GM12873 (cell line): Measurements from ENCODE around the gene KDM7A.

Experiments
- TF ChIP-seq, protein P1 (sequence below): IDR thresholded peaks from 2 replicates; pipeline ENCODE4 v1.5.1; 2012; ENCODE audit warnings: low read depth, mild to moderate bottlenecking, moderate library complexity, low read length, control low read depth; ENCODE audit not compliant: insufficient read depth; ENCODE audit errors: missing control alignments

KDM7A gene

DNA sequence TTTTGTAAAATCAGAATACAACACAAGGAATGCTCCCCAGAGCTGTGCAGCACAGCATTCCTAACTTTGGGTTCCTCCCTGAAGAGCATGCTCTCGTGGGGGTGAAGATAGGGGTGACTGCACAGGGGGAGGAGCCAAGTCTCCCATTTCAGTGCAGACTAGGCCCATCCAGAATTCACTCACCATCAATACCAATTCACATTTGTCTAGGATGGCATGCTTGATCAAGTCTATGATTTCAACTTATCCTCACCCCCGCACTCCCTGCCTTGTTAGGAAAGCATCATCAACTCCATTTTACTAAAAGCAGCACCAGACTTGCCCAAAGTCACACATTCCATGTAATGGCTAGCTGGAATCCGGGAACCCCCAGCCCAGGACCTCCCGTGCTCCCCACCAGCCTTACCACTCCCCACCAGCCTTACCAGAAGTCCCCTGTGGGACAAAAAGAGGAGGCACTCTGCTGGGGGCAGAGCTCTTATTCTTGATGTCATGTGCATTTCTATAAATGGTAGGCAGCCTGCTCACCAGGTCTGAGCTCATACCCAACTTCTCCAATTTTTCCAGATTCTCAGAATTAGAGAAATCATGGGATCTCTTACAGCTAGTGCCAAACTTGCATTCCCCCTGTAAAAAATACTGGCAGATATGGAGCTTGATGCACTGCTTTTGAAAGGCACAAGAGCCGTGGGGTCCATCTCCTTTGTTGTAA is 120.2 kb downstream of the KDM7A start:
- TF ChIP-seq, protein P1, sequence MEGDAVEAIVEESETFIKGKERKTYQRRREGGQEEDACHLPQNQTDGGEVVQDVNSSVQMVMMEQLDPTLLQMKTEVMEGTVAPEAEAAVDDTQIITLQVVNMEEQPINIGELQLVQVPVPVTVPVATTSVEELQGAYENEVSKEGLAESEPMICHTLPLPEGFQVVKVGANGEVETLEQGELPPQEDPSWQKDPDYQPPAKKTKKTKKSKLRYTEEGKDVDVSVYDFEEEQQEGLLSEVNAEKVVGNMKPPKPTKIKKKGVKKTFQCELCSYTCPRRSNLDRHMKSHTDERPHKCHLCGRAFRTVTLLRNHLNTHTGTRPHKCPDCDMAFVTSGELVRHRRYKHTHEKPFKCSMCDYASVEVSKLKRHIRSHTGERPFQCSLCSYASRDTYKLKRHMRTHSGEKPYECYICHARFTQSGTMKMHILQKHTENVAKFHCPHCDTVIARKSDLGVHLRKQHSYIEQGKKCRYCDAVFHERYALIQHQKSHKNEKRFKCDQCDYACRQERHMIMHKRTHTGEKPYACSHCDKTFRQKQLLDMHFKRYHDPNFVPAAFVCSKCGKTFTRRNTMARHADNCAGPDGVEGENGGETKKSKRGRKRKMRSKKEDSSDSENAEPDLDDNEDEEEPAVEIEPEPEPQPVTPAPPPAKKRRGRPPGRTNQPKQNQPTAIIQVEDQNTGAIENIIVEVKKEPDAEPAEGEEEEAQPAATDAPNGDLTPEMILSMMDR, result no peak

DNA sequence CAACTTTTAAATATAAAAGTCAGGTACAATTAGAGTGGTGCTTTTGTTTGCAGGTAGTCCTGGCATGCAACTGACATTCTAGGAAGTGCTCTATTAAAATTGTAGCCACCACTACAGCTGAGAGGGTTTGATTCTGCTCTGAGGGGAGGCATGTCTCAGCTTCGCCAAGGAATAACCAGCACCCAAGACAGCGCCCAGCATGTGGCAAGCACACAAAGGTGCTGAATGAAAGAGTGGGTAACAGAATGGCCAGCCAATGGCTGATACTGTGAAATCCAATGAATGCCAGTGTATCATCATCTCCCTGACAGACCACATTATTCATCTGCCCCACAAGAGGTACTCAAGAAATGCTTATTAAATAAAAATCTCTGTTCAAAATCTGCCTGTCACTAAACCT is 121.0 kb downstream of the KDM7A start:
- TF ChIP-seq, protein P1, result no peak

DNA sequence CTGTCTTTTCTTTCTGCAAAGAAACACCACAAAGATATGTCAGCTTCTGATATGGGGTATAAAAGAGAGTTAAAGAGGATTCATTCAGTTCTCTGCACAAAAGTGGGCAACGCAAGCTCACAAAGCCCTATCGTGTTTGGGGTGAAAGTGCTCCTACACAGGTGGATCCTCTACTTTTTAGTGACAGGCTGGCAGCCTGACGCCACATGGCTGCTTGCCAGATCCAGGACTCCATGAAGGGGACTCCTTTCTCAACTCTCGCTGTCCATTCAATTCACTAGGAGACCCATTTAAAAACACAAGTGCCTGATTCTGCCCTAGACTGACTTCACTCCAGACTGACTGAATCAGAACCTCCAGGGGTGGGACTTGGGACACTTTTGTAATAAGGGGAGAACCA is 122.0 kb downstream of the KDM7A start:
- TF ChIP-seq, protein P1, result no peak

DNA sequence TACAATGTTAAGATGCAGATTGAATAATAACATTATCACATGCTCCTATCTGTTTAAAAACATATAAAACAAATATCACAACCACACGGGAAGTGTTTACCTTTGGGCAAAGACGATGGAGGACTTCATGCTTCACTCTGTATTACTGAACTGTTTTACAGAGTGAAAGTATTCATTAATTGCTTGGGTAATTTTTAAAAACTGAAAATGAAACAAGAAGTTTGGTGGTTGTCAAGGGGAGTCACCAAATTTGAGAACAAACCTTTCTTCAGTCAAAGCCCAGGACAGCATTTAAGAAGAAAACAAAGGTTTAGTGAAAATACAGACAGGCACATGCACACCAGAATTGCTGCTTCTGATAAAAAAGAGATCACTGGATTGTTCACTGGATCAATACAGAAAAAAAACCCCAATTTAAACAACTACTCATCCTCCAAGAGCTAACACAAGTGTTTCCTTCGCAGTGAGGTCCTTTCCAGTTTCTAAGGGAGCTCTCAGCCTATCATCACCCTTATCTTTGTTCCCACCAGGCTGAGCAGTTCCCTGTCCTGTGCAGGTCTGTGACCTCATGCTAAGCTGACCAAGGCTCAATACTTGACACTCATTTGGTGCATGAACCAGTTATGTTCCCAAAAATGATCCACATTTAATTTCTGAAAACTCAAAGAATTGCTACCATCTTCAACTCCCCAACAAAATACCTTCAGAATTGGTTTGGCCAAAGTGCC is 122.8 kb downstream of the KDM7A start:
- TF ChIP-seq, protein P1, result no peak

DNA sequence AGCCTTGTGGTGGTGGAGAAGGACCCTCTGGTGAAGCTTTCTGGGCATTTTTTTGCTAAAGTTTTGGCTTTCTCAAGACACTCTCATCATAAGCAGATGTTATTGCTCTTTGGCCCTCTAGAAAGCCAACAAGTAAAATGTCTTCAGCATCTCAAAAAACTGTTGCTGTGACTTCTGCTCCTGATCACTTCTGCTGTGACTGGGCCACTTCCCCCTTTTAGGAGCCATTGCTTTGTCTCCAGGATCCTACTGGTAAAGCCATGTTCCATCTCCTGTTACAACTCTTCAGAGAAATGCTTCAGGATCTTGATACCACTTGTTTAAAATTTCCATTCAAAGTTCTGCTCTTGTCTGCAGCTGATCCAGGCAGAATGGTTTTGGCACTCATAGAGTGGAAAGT is 125.0 kb downstream of the KDM7A start:
- TF ChIP-seq, protein P1, result no peak

DNA sequence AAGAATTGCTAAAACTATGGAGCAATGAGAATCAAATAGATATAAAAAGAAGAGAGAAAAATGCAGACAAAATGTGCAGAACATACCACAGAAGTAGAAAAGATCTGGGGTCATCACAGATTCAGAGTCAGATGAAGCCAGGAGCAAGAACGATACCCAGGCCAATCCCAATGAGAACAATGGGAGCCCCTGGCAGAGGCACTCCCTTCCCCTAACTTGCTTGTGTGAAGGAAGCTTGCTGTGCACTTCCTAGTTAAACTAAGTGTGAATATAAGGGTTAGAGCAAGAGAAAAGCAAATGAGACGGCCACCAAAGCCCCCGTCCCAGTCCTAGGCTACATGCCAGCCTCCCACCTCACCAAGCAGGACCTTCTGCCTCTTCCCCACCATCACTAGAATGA is 126.7 kb downstream of the KDM7A start:
- TF ChIP-seq, protein P1, result no peak

DNA sequence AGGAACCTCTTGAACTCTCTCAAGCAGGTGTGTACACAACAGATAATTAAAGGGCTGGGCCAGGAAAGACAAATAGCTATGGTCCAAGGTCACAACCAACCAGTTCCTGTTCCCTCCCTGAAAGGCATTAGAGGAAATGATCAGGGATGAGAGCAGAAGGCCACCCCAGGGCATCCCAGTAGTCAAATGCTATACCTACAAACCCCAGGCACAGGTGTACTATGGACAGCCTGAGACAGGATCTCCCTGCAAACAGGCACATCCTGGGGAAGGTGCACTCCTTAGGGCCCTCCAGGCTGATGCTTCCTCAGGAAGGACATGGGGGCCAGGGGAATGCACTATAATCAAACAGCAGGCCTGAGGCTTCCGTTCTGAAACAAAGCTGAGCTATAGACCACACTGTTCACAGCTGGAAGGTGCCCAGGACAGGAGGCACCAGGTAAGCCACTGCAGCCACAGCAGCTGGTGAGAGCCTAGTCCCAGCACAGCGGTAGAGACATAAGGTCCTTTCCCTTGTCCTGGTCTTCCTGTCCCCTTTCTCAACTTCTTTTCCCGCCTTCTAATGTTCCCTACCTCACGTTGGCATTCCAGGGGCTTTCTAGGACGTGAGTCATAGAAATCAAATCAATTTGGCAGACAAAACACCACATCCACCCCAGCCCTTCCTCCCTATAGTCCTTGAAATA is 127.3 kb downstream of the KDM7A start:
- TF ChIP-seq, protein P1, result no peak
